Measurements from ENCODE around the gene MGAT3.
A peak's percentile ranks its signal among the peaks of the same experiment; 100 is the strongest.

MGAT3 gene

DNA sequence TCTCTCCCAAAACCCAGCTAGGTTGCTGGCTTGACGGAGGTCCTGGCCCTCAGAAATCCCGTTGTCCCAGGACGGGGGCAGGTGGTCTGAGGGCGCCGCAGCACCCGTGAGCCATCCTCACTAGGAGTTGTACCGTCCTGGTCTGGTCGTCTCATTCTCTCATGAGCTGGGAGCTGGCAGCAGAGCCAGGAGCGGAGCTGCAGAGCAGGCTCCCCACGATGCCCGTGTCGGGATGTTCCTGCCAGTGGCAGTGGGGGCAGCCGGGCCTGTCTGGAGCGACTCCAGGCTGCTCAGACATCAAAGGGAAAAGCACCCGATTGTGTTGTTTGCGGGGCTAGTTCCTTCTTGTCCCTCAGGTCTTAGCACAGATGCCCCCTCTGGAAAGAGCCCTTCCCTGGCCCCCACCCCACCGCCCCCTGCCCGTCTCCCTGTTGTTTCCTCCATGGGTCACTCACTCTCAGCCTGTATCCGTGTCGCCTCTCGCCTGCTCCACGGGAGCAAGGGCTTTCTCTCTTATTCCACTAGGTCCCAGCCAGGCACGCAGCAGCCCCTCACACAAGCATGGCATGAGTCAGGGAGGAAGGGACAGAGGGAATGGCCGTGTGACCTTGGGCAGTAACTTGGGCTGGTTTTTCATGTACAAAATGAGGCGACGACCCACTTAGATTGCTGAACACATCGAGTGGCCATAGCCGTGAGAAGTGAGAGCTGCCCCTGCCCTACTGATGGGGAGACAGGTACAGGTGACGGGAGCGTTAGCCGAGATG is 23.2 kb upstream of the MGAT3 start:
- Mint-ChIP-seq H3K4me3 (no peak overlapping the region), H3K27ac (no peak overlapping the region), H3K4me1 (peaks cover 9% of the 10 kb centered on the region), H3K27me3 (peaks cover 1% of the 10 kb centered on the region), H3K36me3 (ENCODE audit: low read depth) (peaks cover 2% of the 10 kb centered on the region), H3K9me3 (no peaks in the 10 kb centered on the region)
- no peak for ATAC-seq
- no peak for DNase-seq

DNA sequence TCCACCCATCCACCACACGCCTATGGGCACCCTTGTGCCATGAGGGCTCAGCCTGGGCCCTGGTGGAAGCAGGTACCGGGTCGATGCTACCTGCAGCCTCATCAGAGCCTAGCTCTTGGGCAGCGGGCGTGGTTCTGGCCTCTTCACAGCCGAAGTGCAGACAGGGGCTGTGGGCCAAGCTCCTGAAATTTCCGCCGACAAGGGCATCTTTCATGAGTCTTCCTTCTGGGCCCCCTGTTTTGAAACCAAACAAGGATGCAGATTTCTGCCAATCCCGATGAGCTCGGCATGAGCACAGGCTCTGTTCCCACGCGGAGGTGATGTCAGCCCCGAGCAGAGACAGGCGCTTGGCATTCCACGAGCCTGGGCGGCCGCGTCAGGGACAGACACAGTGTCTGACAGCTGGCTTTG is 22.6 kb upstream of the MGAT3 start:
- no peak overlapping the region for H3K27ac Mint-ChIP-seq
- peaks cover 7% of the 10 kb centered on the region for H3K27me3 Mint-ChIP-seq
- no peak for ATAC-seq
- no peaks in the 10 kb centered on the region for H3K9me3 Mint-ChIP-seq
- H3K36me3 Mint-ChIP-seq (ENCODE audit: low read depth) = peaks cover 2% of the 10 kb centered on the region
- no peak for DNase-seq
- no peak overlapping the region for H3K4me3 Mint-ChIP-seq
- H3K4me1 Mint-ChIP-seq = peaks cover 13% of the 10 kb centered on the region

DNA sequence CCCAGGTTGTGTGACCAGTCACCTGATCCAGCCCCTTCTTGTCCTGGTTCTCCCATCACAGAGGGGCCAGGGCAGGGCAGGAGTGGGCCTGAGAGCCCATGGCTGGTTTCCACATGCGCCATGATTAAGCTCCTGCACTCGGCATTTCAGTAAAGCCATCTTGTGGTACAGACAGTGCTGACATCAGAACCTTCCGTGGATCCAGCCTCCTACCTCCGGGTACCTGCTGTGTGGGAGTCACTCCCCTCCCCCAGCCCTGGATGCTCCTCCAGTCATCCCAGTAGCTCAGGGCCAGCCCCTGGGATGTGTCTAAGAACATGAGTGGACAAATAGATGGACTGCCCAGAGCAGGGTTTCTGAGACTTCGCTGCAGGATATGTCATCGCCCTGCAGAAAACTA is 22.1 kb upstream of the MGAT3 start:
- H3K4me3 Mint-ChIP-seq = no peak overlapping the region
- H3K9me3 Mint-ChIP-seq = no peaks in the 10 kb centered on the region
- ATAC-seq (no peak), DNase-seq (no peak)
- peaks cover 8% of the 10 kb centered on the region for H3K27me3 Mint-ChIP-seq
- H3K36me3 Mint-ChIP-seq (ENCODE audit: low read depth) = peaks cover 2% of the 10 kb centered on the region
- peaks cover 15% of the 10 kb centered on the region for H3K4me1 Mint-ChIP-seq
- H3K27ac Mint-ChIP-seq = no peak overlapping the region

DNA sequence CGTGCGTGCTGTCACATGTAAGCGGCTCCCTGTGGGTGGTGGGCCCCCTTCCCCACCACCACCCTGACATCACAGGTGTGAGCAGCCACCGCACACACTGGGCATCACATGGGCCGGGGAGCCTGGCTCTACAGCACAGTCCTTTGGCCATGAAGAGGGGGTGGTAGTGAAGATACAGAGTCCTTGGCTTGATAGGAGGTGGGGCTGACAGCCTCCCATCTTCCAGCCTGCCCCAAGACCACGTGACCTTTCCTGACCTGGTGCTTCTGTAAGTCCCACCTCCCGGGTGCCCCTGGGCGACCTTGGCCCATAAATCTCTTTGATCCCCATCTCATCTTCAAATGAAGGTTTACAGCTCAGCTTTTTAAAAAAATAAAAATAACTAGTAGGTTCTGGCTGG is 21.2 kb upstream of the MGAT3 start:
- peaks cover 2% of the 10 kb centered on the region for H3K36me3 Mint-ChIP-seq (ENCODE audit: low read depth)
- H3K27ac Mint-ChIP-seq = no peak overlapping the region
- H3K4me3 Mint-ChIP-seq = no peak overlapping the region
- H3K27me3 Mint-ChIP-seq = peaks cover 8% of the 10 kb centered on the region
- DNase-seq (no peak), ATAC-seq (no peak)
- no peaks in the 10 kb centered on the region for H3K9me3 Mint-ChIP-seq
- peaks cover 15% of the 10 kb centered on the region for H3K4me1 Mint-ChIP-seq

DNA sequence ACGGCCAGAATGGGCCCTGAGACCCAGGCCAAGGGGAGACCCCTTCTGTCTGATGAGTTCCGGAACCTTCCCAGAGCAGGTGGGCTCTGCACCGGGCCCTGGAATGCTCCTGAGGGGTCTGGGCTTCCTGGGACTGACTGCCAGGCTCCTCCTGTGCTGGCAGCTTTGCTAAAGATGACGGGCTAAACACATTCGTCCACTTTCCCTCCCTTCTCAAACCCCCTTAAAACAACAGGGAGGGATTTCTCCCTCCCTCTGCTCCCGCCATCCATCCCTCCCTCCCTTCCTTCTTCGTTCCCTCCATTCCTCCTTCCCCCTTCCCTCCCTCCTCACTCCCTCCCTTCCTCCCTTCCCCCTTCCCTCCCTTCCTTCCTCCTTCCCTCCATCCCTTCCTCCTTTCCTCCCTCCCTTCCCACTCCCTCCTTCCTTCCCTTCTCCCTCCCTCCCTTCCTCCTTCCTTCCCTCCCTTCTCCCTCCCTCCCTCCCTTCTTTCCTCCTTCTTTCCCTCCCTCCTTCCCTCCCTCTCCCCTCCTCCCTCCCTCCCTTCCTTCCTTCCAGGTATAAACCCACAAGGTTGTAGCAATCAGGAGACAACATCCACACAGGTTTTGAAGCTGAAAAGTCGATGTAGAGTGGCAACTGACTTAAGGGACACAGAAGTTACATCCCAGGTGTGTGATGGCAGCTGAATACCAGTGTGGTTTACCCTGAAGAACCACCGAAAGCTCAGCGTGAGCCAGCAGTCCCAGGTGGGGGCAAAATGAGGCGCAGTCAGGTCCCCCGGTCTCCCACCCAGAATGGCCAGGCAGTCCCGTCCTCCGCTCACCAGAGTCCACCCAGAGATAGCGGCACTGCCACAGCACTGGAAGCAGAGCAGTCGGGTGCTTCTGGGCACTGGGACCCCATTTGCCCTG is 18.8 kb upstream of the MGAT3 start:
- H3K4me3 Mint-ChIP-seq = no peak overlapping the region

DNA sequence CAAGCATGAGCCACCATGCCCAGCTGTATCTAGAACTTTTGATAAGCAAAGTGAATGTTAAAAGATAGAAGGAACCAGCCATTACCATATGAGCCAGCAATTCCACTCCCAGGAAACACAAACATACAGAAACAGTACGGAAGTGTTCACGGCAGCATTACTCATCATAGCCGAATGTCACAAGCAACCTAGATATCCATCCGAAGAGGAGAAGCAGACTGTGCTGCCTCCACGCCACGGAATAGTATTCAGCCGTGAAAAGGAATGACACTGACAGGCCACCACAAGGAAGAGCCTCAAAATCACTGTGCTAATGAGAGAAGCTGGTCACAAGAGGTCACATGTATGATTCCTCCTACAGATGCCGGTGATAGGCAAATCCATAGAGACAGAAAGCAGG is 17.6 kb upstream of the MGAT3 start:
- DNase-seq (no peak), ATAC-seq (no peak)
- no peaks in the 10 kb centered on the region for H3K36me3 Mint-ChIP-seq (ENCODE audit: low read depth)
- no peak overlapping the region for H3K4me3 Mint-ChIP-seq
- H3K9me3 Mint-ChIP-seq = no peaks in the 10 kb centered on the region
- peaks cover 20% of the 10 kb centered on the region for H3K4me1 Mint-ChIP-seq
- H3K27ac Mint-ChIP-seq = no peak overlapping the region
- peaks cover 12% of the 10 kb centered on the region for H3K27me3 Mint-ChIP-seq

More for the DNA sequence above, 18.8 kb upstream of the MGAT3 start:
- Mint-ChIP-seq H3K27ac (no peak overlapping the region), H3K4me1 (peaks cover 20% of the 10 kb centered on the region), H3K36me3 (ENCODE audit: low read depth) (no peaks in the 10 kb centered on the region), H3K9me3 (no peaks in the 10 kb centered on the region), H3K27me3 (peaks cover 12% of the 10 kb centered on the region)
- DNase-seq = no peak
- no peak for ATAC-seq

DNA sequence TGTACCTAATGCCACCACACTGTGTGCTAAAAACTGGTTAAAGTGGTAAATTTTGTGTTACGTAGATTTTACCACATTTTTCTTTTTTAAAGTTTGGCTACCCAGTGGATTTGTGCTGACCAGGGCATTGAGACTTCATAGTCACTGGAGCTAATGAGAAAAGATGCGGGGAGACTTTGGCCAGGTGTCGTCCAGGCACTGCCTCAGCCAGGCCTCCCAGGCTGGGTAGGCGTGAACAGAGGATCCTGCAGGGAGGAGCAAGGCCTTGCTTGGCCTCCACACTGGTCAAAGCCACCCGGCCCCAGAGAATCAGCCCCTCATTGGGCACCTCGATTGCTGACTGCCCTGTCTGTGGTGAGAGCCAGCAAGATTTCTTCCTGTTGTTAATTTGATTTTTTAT is 13.4 kb upstream of the MGAT3 start:
- Mint-ChIP-seq H3K27me3 (peaks cover 12% of the 10 kb centered on the region), H3K9me3 (no peaks in the 10 kb centered on the region), H3K4me3 (no peak overlapping the region), H3K27ac (no peak overlapping the region), H3K4me1 (peaks cover 30% of the 10 kb centered on the region), H3K36me3 (ENCODE audit: low read depth) (no peaks in the 10 kb centered on the region)
- ATAC-seq (no peak), DNase-seq (no peak)

DNA sequence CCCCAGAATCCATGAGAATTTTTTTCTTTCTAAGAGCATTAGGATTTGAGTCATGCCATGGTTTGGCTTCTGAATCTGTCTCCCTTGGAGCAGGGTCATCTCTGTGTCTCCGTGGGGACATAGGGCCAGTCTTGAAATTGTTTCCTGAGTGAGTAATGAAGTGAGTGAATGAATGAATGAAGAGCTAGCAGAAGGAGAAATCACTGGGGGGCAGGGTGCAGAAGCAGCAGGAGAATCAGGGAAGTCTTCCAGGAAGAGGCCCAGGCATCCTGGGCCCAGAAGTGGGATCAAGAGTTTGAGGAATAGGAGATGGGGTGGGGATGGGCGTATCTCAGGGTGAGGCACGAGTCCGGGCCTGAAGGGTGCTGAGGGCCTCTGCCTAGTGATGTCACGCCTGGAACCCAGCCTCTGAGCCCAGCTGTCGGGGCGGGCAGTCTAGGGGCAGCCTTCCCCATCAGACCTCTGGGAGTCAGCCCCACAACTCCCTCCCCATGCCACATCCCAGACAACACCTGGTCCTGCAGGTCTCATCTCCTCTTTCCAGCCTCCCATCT is 12.5 kb upstream of the MGAT3 start:
- H3K4me1 Mint-ChIP-seq = peaks cover 30% of the 10 kb centered on the region
- ATAC-seq (no peak), DNase-seq (no peak)
- H3K36me3 Mint-ChIP-seq (ENCODE audit: low read depth) = no peaks in the 10 kb centered on the region
- H3K4me3 Mint-ChIP-seq = no peak overlapping the region
- no peak overlapping the region for H3K27ac Mint-ChIP-seq
- no peaks in the 10 kb centered on the region for H3K9me3 Mint-ChIP-seq
- H3K27me3 Mint-ChIP-seq = peaks cover 4% of the 10 kb centered on the region

DNA sequence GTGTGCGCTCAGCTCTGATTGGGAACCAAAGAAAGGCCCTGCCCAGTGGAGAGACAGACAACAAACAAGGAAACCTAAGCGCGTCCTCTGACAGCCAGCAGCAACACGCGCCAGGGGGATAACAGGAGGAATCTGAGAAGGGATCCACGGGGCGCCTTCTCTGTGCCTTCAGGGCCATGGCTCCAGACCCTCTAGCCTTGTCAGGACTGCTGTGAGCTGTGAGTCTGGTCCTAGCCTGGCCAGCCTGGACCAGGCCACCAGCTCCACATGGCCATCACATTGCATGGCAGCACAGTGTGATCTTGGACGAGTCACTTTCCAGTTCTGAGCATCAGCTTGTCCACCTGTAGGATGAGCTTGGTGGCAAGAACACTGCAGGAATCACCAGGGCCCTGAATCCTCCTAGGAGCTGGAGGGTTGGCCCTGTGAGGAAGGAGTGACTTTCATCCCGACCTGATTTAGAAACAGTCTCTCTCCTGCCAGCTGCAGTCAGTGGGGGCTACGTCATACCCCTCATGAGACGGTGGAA is 11.8 kb upstream of the MGAT3 start:
- no peak for DNase-seq
- peaks cover 36% of the 10 kb centered on the region for H3K4me1 Mint-ChIP-seq
- no peak overlapping the region for H3K4me3 Mint-ChIP-seq
- ATAC-seq = no peak
- no peaks in the 10 kb centered on the region for H3K9me3 Mint-ChIP-seq
- H3K27me3 Mint-ChIP-seq = peaks cover 4% of the 10 kb centered on the region
- H3K36me3 Mint-ChIP-seq (ENCODE audit: low read depth) = no peaks in the 10 kb centered on the region
- H3K27ac Mint-ChIP-seq = no peak overlapping the region

DNA sequence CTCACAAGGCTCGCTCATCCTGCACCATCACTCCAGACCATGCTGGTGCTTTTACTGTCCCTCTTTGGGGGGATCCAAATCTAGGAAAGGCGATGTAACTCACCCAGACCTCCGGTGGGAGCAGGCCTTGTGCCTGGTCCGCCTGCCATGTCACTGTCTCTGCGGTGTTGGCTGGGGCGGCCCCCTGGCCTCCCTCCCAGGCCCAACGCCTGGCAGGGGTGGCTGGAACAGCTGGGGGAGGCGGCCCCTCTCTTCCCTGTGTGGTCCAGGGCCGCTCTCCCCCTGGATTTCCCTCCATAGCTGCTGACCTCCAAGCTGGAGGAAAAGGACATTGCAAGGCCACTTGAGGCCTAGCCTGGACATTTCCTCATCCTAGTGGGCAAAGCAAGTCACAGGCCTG is 11.1 kb upstream of the MGAT3 start:
- ATAC-seq (no peak), DNase-seq (no peak)
- Mint-ChIP-seq H3K27ac (no peak overlapping the region), H3K36me3 (ENCODE audit: low read depth) (no peaks in the 10 kb centered on the region), H3K27me3 (peaks cover 4% of the 10 kb centered on the region), H3K9me3 (no peaks in the 10 kb centered on the region), H3K4me3 (no peak overlapping the region), H3K4me1 (peaks cover 38% of the 10 kb centered on the region)

DNA sequence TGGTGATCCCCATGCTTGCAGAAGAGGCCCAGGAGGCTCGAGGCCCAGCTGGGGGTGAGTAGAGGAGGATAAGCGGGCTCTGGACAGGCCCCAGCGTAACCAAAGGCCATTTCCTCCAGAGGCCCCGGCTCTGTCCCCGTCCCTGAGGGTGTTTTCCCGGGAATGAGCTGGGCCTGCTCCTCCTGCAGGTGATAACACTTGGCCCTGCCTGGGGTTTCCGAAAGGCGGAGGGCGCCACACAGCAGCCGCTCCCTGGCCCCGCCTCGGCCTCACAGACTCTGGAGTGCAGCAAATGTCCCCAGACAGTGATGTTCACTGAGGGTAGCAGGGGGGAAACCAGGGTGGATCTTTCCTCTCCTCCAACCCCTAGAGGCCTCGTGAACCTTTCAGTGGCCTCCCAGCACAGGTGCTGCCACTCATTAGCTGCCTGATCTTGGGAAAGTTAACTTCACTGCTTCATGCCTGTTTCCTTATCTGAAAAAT is 10.5 kb upstream of the MGAT3 start:
- H3K36me3 Mint-ChIP-seq (ENCODE audit: low read depth) = no peaks in the 10 kb centered on the region
- DNase-seq (no peak), ATAC-seq (no peak)
- H3K9me3 Mint-ChIP-seq = no peaks in the 10 kb centered on the region
- peaks cover 3% of the 10 kb centered on the region for H3K27me3 Mint-ChIP-seq
- H3K4me3 Mint-ChIP-seq = no peak overlapping the region
- peak overlapping the region; percentile 65 for H3K27ac Mint-ChIP-seq
- H3K4me1 Mint-ChIP-seq = peaks cover 38% of the 10 kb centered on the region

DNA sequence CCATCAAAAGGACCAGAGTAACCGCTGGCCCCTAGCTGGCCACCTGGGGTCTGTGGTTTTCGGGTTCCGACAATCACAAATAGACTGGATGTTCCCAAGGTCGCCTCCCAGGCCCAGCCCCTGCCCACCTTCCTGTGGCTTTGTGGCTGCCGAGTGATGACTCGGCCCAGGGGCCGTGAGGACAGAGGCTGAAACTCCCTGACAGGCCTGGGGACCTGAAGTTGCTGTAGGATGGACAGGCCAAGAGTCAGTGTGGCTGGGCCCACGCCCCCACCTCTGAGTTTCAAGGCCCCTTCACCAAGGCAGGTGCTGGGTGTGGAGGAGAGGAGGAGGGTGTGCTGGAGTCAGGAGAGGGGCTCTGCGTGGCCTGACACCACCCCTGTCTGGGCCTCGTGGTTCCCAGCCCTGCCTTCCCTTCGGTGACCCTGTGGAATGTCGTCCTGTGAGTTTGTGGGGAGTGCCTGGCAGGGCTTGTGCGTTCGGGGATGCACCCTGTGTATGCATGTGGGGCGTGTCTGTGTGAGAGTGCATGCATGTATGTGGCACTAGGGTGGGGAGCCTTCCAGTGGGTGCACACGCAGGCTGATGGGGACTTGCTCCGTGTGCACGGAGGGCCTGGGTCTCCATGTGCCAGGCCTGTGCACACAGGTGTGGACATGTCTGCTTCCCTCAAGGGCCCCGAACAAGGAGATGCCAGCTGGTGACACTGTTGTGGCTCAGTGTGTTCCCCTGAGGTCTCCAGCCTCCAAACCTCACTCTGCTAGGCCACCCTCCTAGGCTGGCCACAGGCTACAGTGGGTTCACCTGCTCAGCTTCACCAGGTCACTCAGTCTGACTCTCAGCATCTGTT is 8.4 kb upstream of the MGAT3 start:
- no peak overlapping the region for H3K27ac Mint-ChIP-seq
- DNase-seq (no peak), ATAC-seq (no peak)
- H3K9me3 Mint-ChIP-seq = no peaks in the 10 kb centered on the region
- H3K4me1 Mint-ChIP-seq = peaks cover 40% of the 10 kb centered on the region
- no peaks in the 10 kb centered on the region for H3K27me3 Mint-ChIP-seq
- H3K36me3 Mint-ChIP-seq (ENCODE audit: low read depth) = no peaks in the 10 kb centered on the region
- peak overlapping the region; percentile 29 for H3K4me3 Mint-ChIP-seq

DNA sequence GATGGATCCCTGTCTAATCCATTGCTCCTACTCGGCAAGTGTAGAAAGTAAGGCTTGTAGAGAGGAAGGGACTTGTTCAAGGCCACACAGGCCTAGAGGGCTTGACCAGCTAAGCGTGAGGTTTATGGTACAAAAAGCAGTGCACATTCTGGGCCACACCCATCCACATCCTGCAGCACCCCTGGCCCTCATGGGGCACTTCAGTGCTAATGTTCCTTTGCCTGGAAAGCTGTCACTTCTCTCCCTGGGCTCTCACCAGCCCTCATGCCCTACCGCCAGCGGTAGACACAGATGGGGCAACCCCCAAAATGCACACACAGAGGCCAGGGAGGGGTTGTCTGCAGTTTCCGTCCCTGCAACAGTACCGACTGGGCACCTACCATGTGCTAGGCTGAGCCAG is 7.1 kb upstream of the MGAT3 start:
- Mint-ChIP-seq H3K9me3 (no peaks in the 10 kb centered on the region), H3K27ac (no peak overlapping the region), H3K4me3 (no peak overlapping the region), H3K4me1 (peaks cover 40% of the 10 kb centered on the region), H3K27me3 (peaks cover under 1% of the 10 kb centered on the region), H3K36me3 (ENCODE audit: low read depth) (no peaks in the 10 kb centered on the region)
- ATAC-seq = no peak
- DNase-seq = no peak

Data from activated naive CD8-positive, alpha-beta T cell treated with anti-CD3 and anti-CD28 coated beads, Interleukin-2, amount 50 U/mL, for 24 hours (primary cell).